IMR-90 (cell line): Measurements from ENCODE around the gene SBF2. TPM values are rescaled to one million over a fixed set of nuclear protein-coding genes. Genes with fewer than 3 reads are reported as not detected.

Experiments used
- ATAC-seq: fragments of 200-7000 bp; cut with Tn5 transposase; 2 replicates; pipeline ENCODE4 v1.9.1; 2020; ENCODE audit warnings: low read depth, mild to moderate bottlenecking, moderate library complexity
- BruUV-seq: library from RNA; stranded (reverse); fragments of 400-500 nt; replicated peaks from 2 replicates; lab custom pipeline; 2021; lab: Mats Ljungman, UMichigan
- CTCF ChIA-PET: fragments of 300-600 bp; formaldehyde crosslinking; extraction: SDS; loops from one replicate; lab custom pipeline; 2021; ENCODE audit warnings: antibody characterized with exemption; lab: Yijun Ruan, JAX
- POLR2A ChIA-PET: fragments of 300-600 bp; sonication (Branson Sonifier 250); formaldehyde crosslinking; loops from one replicate; lab custom pipeline; 2022; ENCODE audit warnings: antibody characterized with exemption; ENCODE audit not compliant: unreplicated experiment; lab: Charles Lee
- DNase-seq: peaks from one replicate; pipeline ENCODE4 v3.0.0; 2013
- H2AFZ ChIP-seq: replicated peaks from 2 replicates; pipeline ENCODE3; 2013; ENCODE audit warnings: low read length, mild to moderate bottlenecking; ENCODE audit not compliant: poor library complexity
- H2AK5ac ChIP-seq: 2 replicates; pipeline ENCODE4 v1.6.1; 2013; ENCODE audit warnings: low read depth, low read length, inconsistent platforms
- H2AK9ac ChIP-seq: replicated peaks from 2 replicates; pipeline ENCODE3; 2013; ENCODE audit warnings: mild to moderate bottlenecking, low read depth, low read length, moderate library complexity; ENCODE audit not compliant: poor library complexity
- H2BK120ac ChIP-seq: 2 replicates; pipeline ENCODE4 v1.6.1; 2013; ENCODE audit warnings: low read depth, low read length, inconsistent platforms
- H2BK15ac ChIP-seq: 3 replicates; pipeline ENCODE4 v1.6.1; 2013; ENCODE audit warnings: low read depth, low read length, inconsistent platforms
- H2BK20ac ChIP-seq: 2 replicates; pipeline ENCODE4 v1.6.1; 2013; ENCODE audit warnings: low read depth, mild to moderate bottlenecking, inconsistent platforms, low read length, moderate library complexity
- H2BK5ac ChIP-seq: 2 replicates; pipeline ENCODE4 v1.6.1; 2013; ENCODE audit warnings: mild to moderate bottlenecking, low read depth, low read length, inconsistent platforms; ENCODE audit not compliant: poor library complexity, severe bottlenecking
- H3K14ac ChIP-seq: replicated peaks from 2 replicates; pipeline ENCODE4 v1.6.1; 2013; ENCODE audit warnings: low read depth, low read length, inconsistent platforms
- H3K18ac ChIP-seq: 2 replicates; pipeline ENCODE4 v1.6.1; 2013; ENCODE audit warnings: low read depth, low read length, control low read depth
- H3K23ac ChIP-seq: 2 replicates; pipeline ENCODE4 v1.6.1; 2013; ENCODE audit warnings: low read depth, low read length, inconsistent platforms
- H3K27ac ChIP-seq: 2 replicates; pipeline ENCODE4 v1.5.1; 2013; ENCODE audit warnings: mild to moderate bottlenecking, control low read depth, low read length; ENCODE audit not compliant: insufficient read depth
- H3K27me3 ChIP-seq: 2 replicates; pipeline ENCODE4 v1.6.1; 2013; ENCODE audit warnings: low read length; ENCODE audit not compliant: control insufficient read depth, insufficient read depth
- H3K36me3 ChIP-seq: 2 replicates; pipeline ENCODE4 v1.6.1; 2013; ENCODE audit warnings: low read length, mixed read lengths; ENCODE audit not compliant: control insufficient read depth, insufficient read depth
- H3K4ac ChIP-seq: 2 replicates; pipeline ENCODE4 v1.6.1; 2013; ENCODE audit warnings: low read depth, low read length, inconsistent platforms
- H3K4me1 ChIP-seq: 2 replicates; pipeline ENCODE4 v1.6.1; 2013; ENCODE audit warnings: low read length, mixed read lengths; ENCODE audit not compliant: control insufficient read depth, insufficient read depth
- H3K4me2 ChIP-seq: 2 replicates; pipeline ENCODE4 v1.6.1; 2013; ENCODE audit warnings: low read depth, mild to moderate bottlenecking, control low read depth, low read length, moderate library complexity
- H3K4me3 ChIP-seq: 2 replicates; pipeline ENCODE4 v1.5.1; 2013; ENCODE audit warnings: low read depth, mild to moderate bottlenecking, control low read depth, low read length, moderate library complexity; ENCODE audit not compliant: insufficient read depth
- H3K56ac ChIP-seq: 2 replicates; pipeline ENCODE4 v1.6.1; 2013; ENCODE audit warnings: low read length, inconsistent platforms; ENCODE audit not compliant: insufficient read depth; ENCODE audit errors: extremely low read depth
- H3K79me1 ChIP-seq, 2 experiments: 2 replicates each; pipeline ENCODE4 v1.6.1; 2013; ENCODE audit warnings: low read length in 2 of 2, inconsistent platforms in 1 of 2, low read depth in 1 of 2
- H3K9ac ChIP-seq: 2 replicates; pipeline ENCODE4 v1.6.1; 2013; ENCODE audit warnings: low read depth, low read length, control low read depth
- H3K9me1 ChIP-seq: 2 replicates; pipeline ENCODE4 v1.6.1; 2013; ENCODE audit warnings: low read length, inconsistent platforms; ENCODE audit not compliant: insufficient read depth
- H3K9me3 ChIP-seq: 2 replicates; pipeline ENCODE4 v1.6.1; 2013; ENCODE audit warnings: low read length; ENCODE audit not compliant: control insufficient read depth, insufficient read depth
- H4K20me1 ChIP-seq: 2 replicates; pipeline ENCODE4 v1.6.1; 2013; ENCODE audit warnings: low read length, inconsistent platforms; ENCODE audit not compliant: insufficient read depth
- H4K5ac ChIP-seq: 2 replicates; pipeline ENCODE4 v1.6.1; 2013; ENCODE audit warnings: mild to moderate bottlenecking, low read depth, low read length, control low read depth
- H4K8ac ChIP-seq, 2 experiments: 2 replicates each; pipeline ENCODE4 v1.6.1; 2013; ENCODE audit warnings: low read depth in 2 of 2, low read length in 2 of 2, control low read depth in 1 of 2, inconsistent platforms in 1 of 2
- H4K91ac ChIP-seq: 2 replicates; pipeline ENCODE4 v1.6.1; 2013; ENCODE audit warnings: low read depth, low read length, inconsistent platforms; ENCODE audit not compliant: insufficient read depth
- BHLHE40 ChIP-seq: fragments of 150-350 bp; IDR thresholded peaks from 2 replicates; pipeline ENCODE4 v1.6.1; 2016; ENCODE audit warnings: mild to moderate bottlenecking, low read depth, low read length
- MAFK ChIP-seq: IDR thresholded peaks from 2 replicates; pipeline ENCODE4 v1.6.1; 2012; ENCODE audit warnings: low read depth, low read length, improper control_type of control experiment
- MXI1 ChIP-seq: IDR thresholded peaks from 2 replicates; pipeline ENCODE4 v1.6.1; 2012; ENCODE audit warnings: low read depth, mild to moderate bottlenecking, low read length, moderate library complexity, borderline replicate concordance
- NFE2L2 ChIP-seq: fragments of 150-350 bp; IDR thresholded peaks from 2 replicates; pipeline ENCODE4 v1.6.1; 2016; ENCODE audit warnings: low read depth, mild to moderate bottlenecking, low read length
- POLR2A ChIP-seq: IDR thresholded peaks from 2 replicates; pipeline ENCODE4 v1.6.1; 2012; ENCODE audit warnings: mild to moderate bottlenecking, low read depth, low read length
- SMC3 ChIP-seq: fragments of 150-350 bp; IDR thresholded peaks from 2 replicates; pipeline ENCODE4 v1.6.1; 2016; ENCODE audit warnings: low read depth, mild to moderate bottlenecking, antibody characterized with exemption, low read length, moderate library complexity
- whole genome bisulfite sequencing, 2 experiments: methylation state at CpG; one replicate each; pipeline versions ENCODE4 v1.1.5 to v1.1.7; 2013; ENCODE audit warnings: missing lambda C conversion rate in 2 of 2; ENCODE audit not compliant: insufficient read length in 1 of 2; ENCODE audit errors: extremely low coverage in 2 of 2; 5-methylcytosine and 5-hydroxymethylcytosine counted together
- dilution Hi-C: fragments of 300-500 bp; cut with HindIII; formaldehyde crosslinking; loops from one replicate; pipeline ENCODE4 v1.14.3; 2018; ENCODE audit warnings: low sequenced_read_pairs; ENCODE audit not compliant: unreplicated experiment
- in situ Hi-C: fragments of 300-500 bp; cut with MboI; formaldehyde crosslinking; loops from 3 replicates; pipeline ENCODE4 v1.14.3; 2019; ENCODE audit warnings: low sequenced_read_pairs, inconsistent platforms, mixed read lengths
- intact Hi-C: fragments of 100-400 bp; cut with micrococcal nuclease; formaldehyde crosslinking; loops from 2 replicates; pipeline ENCODE4 v1.10.0; 2022
- polyA plus RNA-seq, 3 experiments: library from polyadenylated mRNA; depleted of rRNA; stranded (reverse); fragments of >200 nt; gene quantifications; 2 replicates each; pipeline ENCODE4 v1.2.3, GENCODE V29; 2012; ENCODE audit warnings: low replicate concordance in 1 of 3
- total RNA-seq: library from RNA; depleted of rRNA; stranded (reverse); fragments of >200 nt; gene quantifications from 2 replicates; pipeline ENCODE4 v1.2.3, GENCODE V29; 2012
- TF ChIP-seq, protein P1 (sequence below): conservative IDR thresholded peaks from 2 replicates; pipeline ENCODE4 v1.5.1; 2012; ENCODE audit warnings: mild to moderate bottlenecking, low read depth, low read length, improper control_type of control experiment
- TF ChIP-seq, protein P2 (sequence below): fragments of 150-350 bp; IDR thresholded peaks from 2 replicates; pipeline ENCODE4 v1.6.1; 2017; ENCODE audit warnings: mild to moderate bottlenecking, antibody characterized with exemption, low read length, low read depth

The SBF2 gene
- total and polyA plus RNA-seq, 2 of the 4 experiments (the other 2 are of a cell fraction), result 23.8 to 51.8 TPM

DNA sequence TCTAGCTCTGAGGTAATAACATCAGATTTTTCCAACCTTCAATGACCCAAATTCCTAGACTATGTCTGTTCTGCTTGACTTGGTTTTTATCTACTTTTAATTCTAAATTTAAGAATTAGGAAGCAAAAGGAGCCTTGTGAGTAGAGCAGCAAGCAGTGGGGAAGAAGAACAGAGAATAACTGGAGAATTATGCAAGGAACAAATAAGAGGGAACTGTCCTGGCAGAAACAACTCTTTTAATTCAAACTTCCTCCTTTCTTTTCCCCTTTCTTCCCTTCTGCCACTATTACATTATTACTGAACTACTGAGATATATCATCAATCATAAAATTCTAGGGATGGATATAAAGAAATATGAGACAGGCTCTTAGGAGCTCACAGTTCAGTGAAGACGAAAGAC is 276.1 kb downstream of the SBF2 start:
- H3K27me3 ChIP-seq, result no peaks in the 10 kb centered on the region
- intact Hi-C loops, result loop anchor here (1.0 kb wide), 1 partner anchor 36 kb away; no protein-coding TSS in a partner anchor
- dilution Hi-C loops, result no loop called here

More for the DNA sequence above, 276.1 kb downstream of the SBF2 start:
- peaks cover 4% of the 10 kb centered on the region; the same call in 1 of the 2 replicates for H3K4me1 ChIP-seq
- H3K4ac ChIP-seq, result no peak overlapping the region
- ATAC-seq (no peak), DNase-seq (no peak)
- in situ Hi-C loops, result no loop called here
- no peak overlapping the region for H3K9ac ChIP-seq
- H2AK9ac ChIP-seq, result no peak overlapping the region
- H3K14ac ChIP-seq, result no peak overlapping the region
- no peak overlapping the region for H4K5ac ChIP-seq
- peaks cover 0 to 9% of the 10 kb centered on the region in 2 experiments; a peak in 3 of 4 replicates for H3K79me1 ChIP-seq
- H3K9me1 ChIP-seq, result no peaks in the 10 kb centered on the region
- H4K8ac ChIP-seq, result 0 out of 4 replicates have a peak overlapping the region, but pooled peaks of 1 of the 2 experiments have one; percentile 44
- no CpG with 5 or more reads among the region's 1 CpG for WGBS, 2 experiments
- no peak overlapping the region for H2BK20ac ChIP-seq
- H2AFZ ChIP-seq, result no peak overlapping the region
- POLR2A ChIA-PET, result no interaction called here
- H3K36me3 ChIP-seq, result no peaks in the 10 kb centered on the region
- H3K56ac ChIP-seq, result no peak overlapping the region
- H4K91ac ChIP-seq, result no peak overlapping the region
- CTCF ChIA-PET, result no interaction called here
- H3K9me3 ChIP-seq, result peaks cover 2% of the 10 kb centered on the region
- peak overlapping the region; percentile 78 for H2BK5ac ChIP-seq
- H3K18ac ChIP-seq, result no peak overlapping the region; the same call in 1 of the 2 replicates
- H3K23ac ChIP-seq, result no peak overlapping the region
- no peak overlapping the region for H2BK120ac ChIP-seq
- TF ChIP-seq, protein P1, sequence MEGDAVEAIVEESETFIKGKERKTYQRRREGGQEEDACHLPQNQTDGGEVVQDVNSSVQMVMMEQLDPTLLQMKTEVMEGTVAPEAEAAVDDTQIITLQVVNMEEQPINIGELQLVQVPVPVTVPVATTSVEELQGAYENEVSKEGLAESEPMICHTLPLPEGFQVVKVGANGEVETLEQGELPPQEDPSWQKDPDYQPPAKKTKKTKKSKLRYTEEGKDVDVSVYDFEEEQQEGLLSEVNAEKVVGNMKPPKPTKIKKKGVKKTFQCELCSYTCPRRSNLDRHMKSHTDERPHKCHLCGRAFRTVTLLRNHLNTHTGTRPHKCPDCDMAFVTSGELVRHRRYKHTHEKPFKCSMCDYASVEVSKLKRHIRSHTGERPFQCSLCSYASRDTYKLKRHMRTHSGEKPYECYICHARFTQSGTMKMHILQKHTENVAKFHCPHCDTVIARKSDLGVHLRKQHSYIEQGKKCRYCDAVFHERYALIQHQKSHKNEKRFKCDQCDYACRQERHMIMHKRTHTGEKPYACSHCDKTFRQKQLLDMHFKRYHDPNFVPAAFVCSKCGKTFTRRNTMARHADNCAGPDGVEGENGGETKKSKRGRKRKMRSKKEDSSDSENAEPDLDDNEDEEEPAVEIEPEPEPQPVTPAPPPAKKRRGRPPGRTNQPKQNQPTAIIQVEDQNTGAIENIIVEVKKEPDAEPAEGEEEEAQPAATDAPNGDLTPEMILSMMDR, result no peak
- TF ChIP-seq, protein P2, sequence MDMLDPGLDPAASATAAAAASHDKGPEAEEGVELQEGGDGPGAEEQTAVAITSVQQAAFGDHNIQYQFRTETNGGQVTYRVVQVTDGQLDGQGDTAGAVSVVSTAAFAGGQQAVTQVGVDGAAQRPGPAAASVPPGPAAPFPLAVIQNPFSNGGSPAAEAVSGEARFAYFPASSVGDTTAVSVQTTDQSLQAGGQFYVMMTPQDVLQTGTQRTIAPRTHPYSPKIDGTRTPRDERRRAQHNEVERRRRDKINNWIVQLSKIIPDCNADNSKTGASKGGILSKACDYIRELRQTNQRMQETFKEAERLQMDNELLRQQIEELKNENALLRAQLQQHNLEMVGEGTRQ, result no peak
- no peak for TF ChIP-seq MAFK
- TF ChIP-seq BHLHE40, result no peak
- no peak for TF ChIP-seq SMC3
- no peak for TF ChIP-seq MXI1
- no peak for TF ChIP-seq POLR2A
- TF ChIP-seq NFE2L2, result no peak
- H3K4me3 ChIP-seq, result no peak overlapping the region
- H3K4me2 ChIP-seq, result no peak overlapping the region
- H3K27ac ChIP-seq, result no peak overlapping the region
- H2AK5ac ChIP-seq, result no peak overlapping the region
- H2BK15ac ChIP-seq, result no peak overlapping the region
- H4K20me1 ChIP-seq, result no peaks in the 10 kb centered on the region
- BruUV-seq, result no TSS peak
